Measurements from ENCODE around the gene ATP5MG.

Gene ATP5MG

DNA sequence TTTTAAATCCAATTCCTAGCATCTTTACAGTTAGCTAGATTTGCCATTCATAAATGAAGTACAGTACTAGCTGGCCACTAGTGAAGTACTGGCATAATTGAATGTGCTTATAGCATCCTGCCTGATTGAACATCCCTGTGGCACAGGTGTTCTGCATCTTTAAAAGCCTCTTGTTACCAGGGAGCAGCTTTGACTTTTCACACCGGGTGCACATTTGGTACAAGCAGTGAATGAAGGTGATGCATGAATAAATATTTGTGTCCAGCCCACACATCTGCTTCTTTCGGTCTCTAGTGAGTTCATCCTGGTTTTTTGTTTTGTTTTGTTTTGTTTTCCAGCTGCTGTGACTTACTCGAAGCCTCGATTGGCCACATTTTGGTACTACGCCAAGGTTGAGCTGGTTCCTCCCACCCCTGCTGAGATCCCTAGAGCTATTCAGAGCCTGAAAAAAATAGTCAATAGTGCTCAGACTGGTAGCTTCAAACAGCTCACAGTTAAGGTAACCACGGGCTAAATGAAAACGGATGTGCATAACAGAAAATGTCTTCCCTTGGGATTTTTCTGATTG is 5.3 kb downstream of the ATP5MG start:
- Histone ChIP-seq H3K36me3 (ENCODE audit: control insufficient read depth, low read length) (peaks cover 88% of the 10 kb centered on the region), H3K9me2 (replicated peaks; ENCODE audit: control insufficient read depth, low read length) (no peaks in the 10 kb centered on the region), H3K4me3 (ENCODE audit: low read length) (no peak overlapping the region), H3K79me2 (ENCODE audit: control insufficient read depth, low read length) (peaks cover 82% of the 10 kb centered on the region), H3K4me1 (ENCODE audit: control insufficient read depth, low read length) (peaks cover 79% of the 10 kb centered on the region), H3K27me3 (ENCODE audit: control insufficient read depth, low read length) (no peaks in the 10 kb centered on the region), H3K27ac (ENCODE audit: low read depth, low read length) (no peak overlapping the region), H4K20me1 (ENCODE audit: control insufficient read depth, insufficient read depth, low read depth, low read length) (peaks cover 35% of the 10 kb centered on the region), H3F3A (ENCODE audit: control insufficient read depth, insufficient read depth) (peaks cover 23% of the 10 kb centered on the region), H3K4me2 (ENCODE audit: low read length) (peak overlapping the region; percentile 22), H3K9me3 (ENCODE audit: control insufficient read depth, insufficient read depth, low read length) (no peaks in the 10 kb centered on the region)
- no peak for TF ChIP-seq EZH2phosphoT487 (IDR thresholded peaks at IDR 0.05; ENCODE audit: borderline replicate concordance, low read length)
- TF ChIP-seq, protein P1, sequence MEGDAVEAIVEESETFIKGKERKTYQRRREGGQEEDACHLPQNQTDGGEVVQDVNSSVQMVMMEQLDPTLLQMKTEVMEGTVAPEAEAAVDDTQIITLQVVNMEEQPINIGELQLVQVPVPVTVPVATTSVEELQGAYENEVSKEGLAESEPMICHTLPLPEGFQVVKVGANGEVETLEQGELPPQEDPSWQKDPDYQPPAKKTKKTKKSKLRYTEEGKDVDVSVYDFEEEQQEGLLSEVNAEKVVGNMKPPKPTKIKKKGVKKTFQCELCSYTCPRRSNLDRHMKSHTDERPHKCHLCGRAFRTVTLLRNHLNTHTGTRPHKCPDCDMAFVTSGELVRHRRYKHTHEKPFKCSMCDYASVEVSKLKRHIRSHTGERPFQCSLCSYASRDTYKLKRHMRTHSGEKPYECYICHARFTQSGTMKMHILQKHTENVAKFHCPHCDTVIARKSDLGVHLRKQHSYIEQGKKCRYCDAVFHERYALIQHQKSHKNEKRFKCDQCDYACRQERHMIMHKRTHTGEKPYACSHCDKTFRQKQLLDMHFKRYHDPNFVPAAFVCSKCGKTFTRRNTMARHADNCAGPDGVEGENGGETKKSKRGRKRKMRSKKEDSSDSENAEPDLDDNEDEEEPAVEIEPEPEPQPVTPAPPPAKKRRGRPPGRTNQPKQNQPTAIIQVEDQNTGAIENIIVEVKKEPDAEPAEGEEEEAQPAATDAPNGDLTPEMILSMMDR (IDR thresholded peaks at IDR 0.05; ENCODE audit: low read depth, low read length, poor library complexity, severe bottlenecking), result no peak

DNA sequence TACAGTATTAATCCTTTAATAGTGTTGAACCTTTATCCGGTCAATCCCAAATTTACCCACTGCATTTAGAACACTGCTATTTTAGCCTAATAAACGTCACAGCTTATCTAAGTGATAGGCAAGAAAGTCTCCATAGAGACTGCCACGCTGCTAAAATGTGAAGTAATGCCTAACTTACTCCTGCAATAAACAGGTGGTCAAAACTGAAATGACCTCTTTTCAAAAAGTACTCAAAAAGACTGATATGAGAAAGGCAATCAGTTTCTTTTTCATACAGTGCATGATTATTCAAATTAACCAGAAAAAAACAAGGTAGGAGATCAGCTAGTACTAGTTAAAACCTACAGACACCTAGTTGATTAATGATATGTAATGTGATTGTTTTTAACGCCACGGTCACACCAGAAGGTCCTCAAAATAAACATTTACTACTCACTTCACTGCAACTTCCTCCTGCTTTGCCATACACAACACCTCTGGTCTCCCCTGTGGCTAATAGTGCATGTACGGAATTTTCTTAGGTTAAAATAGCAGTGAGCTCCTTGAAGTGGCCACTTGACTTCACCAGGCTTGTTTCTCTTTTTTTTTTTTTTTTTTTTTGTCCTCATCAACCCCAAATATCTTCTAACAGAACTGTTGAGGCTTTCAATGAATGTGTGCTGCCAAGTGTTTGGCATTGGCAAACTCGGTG is 8.8 kb downstream of the ATP5MG start:
- no peaks in the 10 kb centered on the region for H3K27me3 ChIP-seq (ENCODE audit: control insufficient read depth, low read length)
- H3K27ac ChIP-seq (ENCODE audit: low read depth, low read length), result peak overlapping the region; percentile 30
- peaks cover 79% of the 10 kb centered on the region for H3K4me1 ChIP-seq (ENCODE audit: control insufficient read depth, low read length)
- no peak overlapping the region for H3K4me3 ChIP-seq (ENCODE audit: low read length)
- H3K4me2 ChIP-seq (ENCODE audit: low read length), result peak overlapping the region; percentile 12
- H3K9me2 ChIP-seq (replicated peaks; ENCODE audit: control insufficient read depth, low read length), result no peaks in the 10 kb centered on the region
- H3K79me2 ChIP-seq (ENCODE audit: control insufficient read depth, low read length), result peaks cover 47% of the 10 kb centered on the region
- peaks cover 21% of the 10 kb centered on the region for H3F3A ChIP-seq (ENCODE audit: control insufficient read depth, insufficient read depth)
- no peaks in the 10 kb centered on the region for H3K9me3 ChIP-seq (ENCODE audit: control insufficient read depth, insufficient read depth, low read length)
- peaks cover 70% of the 10 kb centered on the region for H3K36me3 ChIP-seq (ENCODE audit: control insufficient read depth, low read length)
- TF ChIP-seq, protein P1 (IDR thresholded peaks at IDR 0.05; ENCODE audit: low read depth, low read length, poor library complexity, severe bottlenecking), result no peak
- TF ChIP-seq EZH2phosphoT487 (IDR thresholded peaks at IDR 0.05; ENCODE audit: borderline replicate concordance, low read length), result no peak
- 0 out of 2 replicates have a peak, but pooled peaks cover 10% of the 10 kb centered on the region for H4K20me1 ChIP-seq (ENCODE audit: control insufficient read depth, insufficient read depth, low read depth, low read length)

GRCh38 chr11:118411530-118411929 is 10.1 kb downstream of the ATP5MG start:
- Histone ChIP-seq H3K9me3 (ENCODE audit: control insufficient read depth, insufficient read depth, low read length) (no peaks in the 10 kb centered on the region), H3F3A (ENCODE audit: control insufficient read depth, insufficient read depth) (peaks cover 29% of the 10 kb centered on the region), H4K20me1 (ENCODE audit: control insufficient read depth, insufficient read depth, low read depth, low read length) (0 out of 2 replicates have a peak, but pooled peaks cover 3% of the 10 kb centered on the region), H3K36me3 (ENCODE audit: control insufficient read depth, low read length) (peaks cover 56% of the 10 kb centered on the region), H3K4me3 (ENCODE audit: low read length) (no peak overlapping the region), H3K4me1 (ENCODE audit: control insufficient read depth, low read length) (peaks cover 79% of the 10 kb centered on the region), H3K4me2 (ENCODE audit: low read length) (peak overlapping the region; percentile 15; the same call in 1 of the 2 replicates), H3K79me2 (ENCODE audit: control insufficient read depth, low read length) (peaks cover 33% of the 10 kb centered on the region), H3K27me3 (ENCODE audit: control insufficient read depth, low read length) (no peaks in the 10 kb centered on the region), H3K27ac (ENCODE audit: low read depth, low read length) (peak overlapping the region; percentile 20), H3K9me2 (replicated peaks; ENCODE audit: control insufficient read depth, low read length) (no peaks in the 10 kb centered on the region)
- TF ChIP-seq EZH2phosphoT487 (IDR thresholded peaks at IDR 0.05; ENCODE audit: borderline replicate concordance, low read length), result no peak
- TF ChIP-seq, protein P1 (IDR thresholded peaks at IDR 0.05; ENCODE audit: low read depth, low read length, poor library complexity, severe bottlenecking), result no peak
